Activated naive CD4-positive, alpha-beta T cell treated with anti-CD3 and anti-CD28 coated beads, Interleukin-2, amount 10 ng/mL, durations not matched to agents 5 hours and 36 hours (primary cell): Measurements from ENCODE around the gene RUNX3. TPM values are rescaled to one million over a fixed set of nuclear protein-coding genes. Genes with fewer than 3 reads are reported as not detected.

ENCODE experiments used
- microRNA-seq: library from miRNA; unstranded; fragments of <30 nt; microRNA quantifications from one replicate; pipeline ENCODE4 v1.2.0, GENCODE V29; 2022; ENCODE audit warnings: borderline microRNAs expressed, borderline replicate concordance
- total RNA-seq, 2 experiments: library from RNA; stranded (reverse); gene quantifications; one replicate each; pipeline ENCODE4 v1.2.3, GENCODE V29; 2021

RUNX3 gene
- 100 to 1,000 TPM; 109 to 113 TPM for total RNA-seq

DNA sequence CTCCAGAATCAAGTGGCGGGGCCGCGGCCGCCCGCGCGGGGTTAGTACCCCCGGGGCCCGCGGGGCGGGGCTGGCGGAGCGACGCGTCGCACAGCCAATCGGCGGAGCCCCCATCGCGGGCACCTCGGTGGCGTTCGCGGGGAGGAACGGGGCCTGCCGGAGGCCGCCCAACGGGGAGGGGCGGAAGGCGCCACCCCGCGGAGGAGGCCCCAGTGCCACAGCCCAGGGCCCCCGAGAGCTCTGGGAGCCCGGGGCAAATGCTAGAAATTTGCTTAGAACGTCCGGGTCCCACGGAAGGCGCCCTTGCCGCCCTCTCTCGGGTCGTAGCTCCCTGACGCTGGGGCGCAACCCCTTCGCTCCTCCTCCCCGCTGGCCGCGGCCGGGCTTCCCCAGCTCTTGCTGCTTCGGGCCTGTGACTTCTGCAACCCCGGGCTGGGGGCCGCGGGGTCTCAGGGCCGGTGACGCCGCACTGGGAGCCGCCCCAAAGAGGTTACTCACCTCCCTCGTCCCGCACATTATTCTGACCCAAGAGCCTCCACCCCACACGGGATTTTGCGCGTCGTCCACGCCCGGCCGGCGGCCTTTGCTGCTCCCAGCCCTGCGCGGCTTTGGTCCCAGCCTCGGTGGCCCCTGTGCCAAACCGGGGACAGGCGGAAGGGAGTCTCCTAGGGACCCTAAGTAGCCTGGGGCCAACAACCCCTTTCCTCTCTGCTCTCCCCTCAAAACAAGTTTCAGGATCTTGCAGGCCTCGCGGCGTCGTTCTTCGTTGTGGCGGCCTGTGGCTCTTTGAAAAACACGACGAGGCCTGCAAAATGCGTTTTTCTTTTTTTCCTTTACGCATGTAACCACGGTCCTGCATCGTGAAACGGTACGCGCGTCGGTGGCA is at the start of gene RUNX3:
Gene RUNX3, minus strand, starts transcription at position 17 of the 886 bp plus-strand sequence. CDS start 408 bp downstream, outside the sequence.

Small RNA genes lying within 50 kb of the gene (microRNA-seq; reads per million reads assigned to microRNA genes)
- gene MIR6731: 3.3 reads per million, percentile 20 among the genes with 10 or more reads in this experiment

Other genes starting within 250 kb of the RUNX3 start
- 1 to 10 TPM; 8.0 to 8.3 TPM for gene CLIC4, start 184.8 kb downstream of the RUNX3 start, total RNA-seq